ENCODE measurements around the gene UGCG. TPM values are rescaled to one million over a fixed set of nuclear protein-coding genes. Genes with fewer than 3 reads are reported as not detected.

The UGCG gene
- total and polyA plus RNA-seq, 9 of the 15 experiments (the other 6 are each of a cell fraction or from before 2014, with no cell fraction given) = 20.0 to 40.3 (median 29.2) TPM

DNA sequence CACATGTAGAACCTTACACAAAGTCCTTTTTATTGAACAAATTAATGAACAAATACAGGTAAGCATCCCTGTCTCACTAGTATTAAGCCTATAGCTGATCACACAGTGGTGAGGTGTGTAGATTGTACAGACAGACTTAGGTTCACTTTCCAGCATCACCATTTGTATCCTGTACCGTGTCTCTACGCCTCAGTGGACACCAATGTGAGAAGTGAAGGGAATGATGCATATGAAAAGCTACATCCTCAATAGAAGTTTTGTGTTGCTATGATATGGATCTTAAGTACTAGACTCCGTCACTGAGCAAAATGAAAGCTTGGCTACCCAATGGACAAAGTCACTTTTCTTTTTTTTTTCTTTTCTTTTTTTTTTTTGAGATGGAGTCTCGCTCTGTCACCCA is 46.6 kb downstream of the UGCG start:
- DNase-seq (ENCODE audit: extremely low read depth in 1 of 4, low spot score in 3 of 4) (no peak), ATAC-seq (no peak), FAIRE-seq (no peak)
- H4K20me1 ChIP-seq (replicated peaks; ENCODE audit: control insufficient read depth, insufficient read depth, low read length) = no peaks in the 10 kb centered on the region
- ChIA-PET CTCF (ENCODE audit: low intra/inter-chr PET ratio) (no interaction called here), POLR2A (interaction anchor here (0.7 to 1.1 kb wide), 4 partner anchors 8 to 22 kb away, joined by 3 to 4 read pairs (median 4); no protein-coding TSS in a partner anchor)
- 66% methylated on average over 3 of the region's 4 CpGs for WGBS (ENCODE audit: insufficient coverage, low coverage, missing lambda C conversion rate)
- H3K9ac ChIP-seq (ENCODE audit: insufficient read depth in 1 of 2, low read depth in 2 of 2, low read length in 2 of 2) = no peak overlapping the region
- H3K27me3 ChIP-seq (ENCODE audit: control insufficient read depth in 2 of 2, insufficient read depth in 2 of 2, low read length in 2 of 2) = no peaks in the 10 kb centered on the region
- H3K4me2 ChIP-seq (ENCODE audit: insufficient read depth, low read length) = no peak overlapping the region
- in situ Hi-C loops (cut with MboI) (no loop called here), intact Hi-C loops (cut with micrococcal nuclease) (no loop called here)
- H3K4me1 ChIP-seq (replicated peaks in 1 of 2; ENCODE audit: control insufficient read depth in 2 of 2, insufficient read depth in 2 of 2, low read length in 2 of 2) = no peaks in the 10 kb centered on the region; a peak in 1 of 5 replicates
- no peak overlapping the region for H3K27ac ChIP-seq (ENCODE audit: extremely low read depth, low read depth, low read length)
- H3K9me3 ChIP-seq (replicated peaks; ENCODE audit: control insufficient read depth, insufficient read depth, low read depth, low read length) = no peaks in the 10 kb centered on the region
- H3K36me3 ChIP-seq (ENCODE audit: control insufficient read depth, insufficient read depth, low read length) = no peaks in the 10 kb centered on the region
- no peaks in the 10 kb centered on the region for H3K9me1 ChIP-seq (ENCODE audit: control insufficient read depth, insufficient read depth, low read length)
- no peaks in the 10 kb centered on the region for H3K79me2 ChIP-seq (ENCODE audit: control insufficient read depth, insufficient read depth, low read length)
- no TSS peak for BruUV-seq (replicated peaks)
- H2AFZ ChIP-seq (ENCODE audit: low read depth, low read length) = no peak overlapping the region
- H3K4me3 ChIP-seq = no peak overlapping the region
- TF ChIP-seq, protein P1, sequence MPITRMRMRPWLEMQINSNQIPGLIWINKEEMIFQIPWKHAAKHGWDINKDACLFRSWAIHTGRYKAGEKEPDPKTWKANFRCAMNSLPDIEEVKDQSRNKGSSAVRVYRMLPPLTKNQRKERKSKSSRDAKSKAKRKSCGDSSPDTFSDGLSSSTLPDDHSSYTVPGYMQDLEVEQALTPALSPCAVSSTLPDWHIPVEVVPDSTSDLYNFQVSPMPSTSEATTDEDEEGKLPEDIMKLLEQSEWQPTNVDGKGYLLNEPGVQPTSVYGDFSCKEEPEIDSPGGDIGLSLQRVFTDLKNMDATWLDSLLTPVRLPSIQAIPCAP (CRISPR knock-in tag; IDR thresholded peaks at IDR 0.05; ENCODE audit: borderline replicate concordance) = no peak
- TF ChIP-seq ZNF133 (CRISPR knock-in tag; IDR thresholded peaks at IDR 0.05) (no peak), MEF2D (tag; conservative IDR thresholded peaks at IDR 0.05; ENCODE audit: low read depth) (no peak), SMARCA4 (IDR thresholded peaks at IDR 0.05) (no peak), RBM15 (IDR thresholded peaks at IDR 0.05; ENCODE audit: insufficient read depth, low read length) (no peak), ETV5 (CRISPR knock-in tag; IDR thresholded peaks at IDR 0.05; ENCODE audit: low read depth) (no peak), ZFX (CRISPR knock-in tag; IDR thresholded peaks at IDR 0.05) (no peak), FOXK1 (CRISPR knock-in tag; IDR thresholded peaks at IDR 0.05; ENCODE audit: borderline replicate concordance) (no peak), MTA2 (IDR thresholded peaks at IDR 0.05; ENCODE audit: low read depth) (no peak), EP300 (IDR thresholded peaks at IDR 0.05; ENCODE audit: low read length) (no peak), MYC (IDR thresholded peaks at IDR 0.05; ENCODE audit: low read depth, low read length) (no peak), MYC (CRISPR knock-in tag; IDR thresholded peaks at IDR 0.05; ENCODE audit: borderline replicate concordance, low read depth) (no peak), SPI1 (IDR thresholded peaks at IDR 0.05; ENCODE audit: borderline replicate concordance, low read depth, low read length) (no peak), GTF2A2 (tag; IDR thresholded peaks at IDR 0.05) (no peak), PCBP1 (IDR thresholded peaks at IDR 0.05; ENCODE audit: low read depth, low read length, poor library complexity, severe bottlenecking) (no peak)
- TF ChIP-seq, protein P2, sequence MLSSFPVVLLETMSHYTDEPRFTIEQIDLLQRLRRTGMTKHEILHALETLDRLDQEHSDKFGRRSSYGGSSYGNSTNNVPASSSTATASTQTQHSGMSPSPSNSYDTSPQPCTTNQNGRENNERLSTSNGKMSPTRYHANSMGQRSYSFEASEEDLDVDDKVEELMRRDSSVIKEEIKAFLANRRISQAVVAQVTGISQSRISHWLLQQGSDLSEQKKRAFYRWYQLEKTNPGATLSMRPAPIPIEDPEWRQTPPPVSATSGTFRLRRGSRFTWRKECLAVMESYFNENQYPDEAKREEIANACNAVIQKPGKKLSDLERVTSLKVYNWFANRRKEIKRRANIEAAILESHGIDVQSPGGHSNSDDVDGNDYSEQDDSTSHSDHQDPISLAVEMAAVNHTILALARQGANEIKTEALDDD (IDR thresholded peaks at IDR 0.05) = no peak
- TF ChIP-seq, protein P3, sequence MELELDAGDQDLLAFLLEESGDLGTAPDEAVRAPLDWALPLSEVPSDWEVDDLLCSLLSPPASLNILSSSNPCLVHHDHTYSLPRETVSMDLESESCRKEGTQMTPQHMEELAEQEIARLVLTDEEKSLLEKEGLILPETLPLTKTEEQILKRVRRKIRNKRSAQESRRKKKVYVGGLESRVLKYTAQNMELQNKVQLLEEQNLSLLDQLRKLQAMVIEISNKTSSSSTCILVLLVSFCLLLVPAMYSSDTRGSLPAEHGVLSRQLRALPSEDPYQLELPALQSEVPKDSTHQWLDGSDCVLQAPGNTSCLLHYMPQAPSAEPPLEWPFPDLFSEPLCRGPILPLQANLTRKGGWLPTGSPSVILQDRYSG (tag; conservative IDR thresholded peaks at IDR 0.05; ENCODE audit: low read depth) = no peak
- TF ChIP-seq, protein P4, sequence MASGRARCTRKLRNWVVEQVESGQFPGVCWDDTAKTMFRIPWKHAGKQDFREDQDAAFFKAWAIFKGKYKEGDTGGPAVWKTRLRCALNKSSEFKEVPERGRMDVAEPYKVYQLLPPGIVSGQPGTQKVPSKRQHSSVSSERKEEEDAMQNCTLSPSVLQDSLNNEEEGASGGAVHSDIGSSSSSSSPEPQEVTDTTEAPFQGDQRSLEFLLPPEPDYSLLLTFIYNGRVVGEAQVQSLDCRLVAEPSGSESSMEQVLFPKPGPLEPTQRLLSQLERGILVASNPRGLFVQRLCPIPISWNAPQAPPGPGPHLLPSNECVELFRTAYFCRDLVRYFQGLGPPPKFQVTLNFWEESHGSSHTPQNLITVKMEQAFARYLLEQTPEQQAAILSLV (tag; IDR thresholded peaks at IDR 0.05) = no peak
